LNCAP (cell line): Measurements from ENCODE around the gene APOOL.

ENCODE experiments used
- CTCF ChIP-seq: fragments of 450-650 bp; IDR thresholded peaks from 2 replicates; pipeline ENCODE4 v1.5.1; 2017; ENCODE audit warnings: mild to moderate bottlenecking

APOOL gene, protein sequence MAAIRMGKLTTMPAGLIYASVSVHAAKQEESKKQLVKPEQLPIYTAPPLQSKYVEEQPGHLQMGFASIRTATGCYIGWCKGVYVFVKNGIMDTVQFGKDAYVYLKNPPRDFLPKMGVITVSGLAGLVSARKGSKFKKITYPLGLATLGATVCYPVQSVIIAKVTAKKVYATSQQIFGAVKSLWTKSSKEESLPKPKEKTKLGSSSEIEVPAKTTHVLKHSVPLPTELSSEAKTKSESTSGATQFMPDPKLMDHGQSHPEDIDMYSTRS

DNA sequence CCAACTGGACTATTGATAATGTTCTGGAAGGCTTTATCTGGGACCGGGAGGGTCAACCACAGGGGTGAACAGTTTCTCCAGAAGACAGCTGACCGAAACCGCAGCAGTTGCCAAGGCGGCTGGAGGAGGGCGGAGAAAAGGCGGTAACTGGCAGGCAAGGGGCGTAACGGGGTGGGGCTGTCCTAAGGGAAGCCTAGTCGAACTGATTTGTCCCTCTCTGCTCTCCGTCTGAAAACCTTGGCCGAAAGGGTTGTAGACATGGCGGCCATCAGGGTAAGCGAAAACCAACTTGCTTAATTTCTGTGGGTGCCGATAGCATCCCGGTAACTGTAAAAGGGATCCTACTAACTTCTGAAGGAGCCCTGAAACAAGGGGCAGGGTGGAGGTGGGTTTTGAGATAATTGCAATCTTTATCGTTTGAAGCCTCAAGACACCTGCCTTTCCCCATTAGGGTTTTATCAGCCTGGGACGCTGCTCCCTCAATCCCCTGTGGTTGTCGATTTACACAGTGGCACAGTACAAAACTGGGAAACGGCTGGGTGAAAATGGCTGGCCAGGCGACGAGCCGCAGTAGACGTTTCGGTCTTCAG lies at the start of gene APOOL:
Gene APOOL, plus strand, starts transcription at position 223 of the 590 bp plus-strand sequence. Its CDS starts 36 bp downstream, at position 259.
- TF ChIP-seq CTCF = no peak

DNA sequence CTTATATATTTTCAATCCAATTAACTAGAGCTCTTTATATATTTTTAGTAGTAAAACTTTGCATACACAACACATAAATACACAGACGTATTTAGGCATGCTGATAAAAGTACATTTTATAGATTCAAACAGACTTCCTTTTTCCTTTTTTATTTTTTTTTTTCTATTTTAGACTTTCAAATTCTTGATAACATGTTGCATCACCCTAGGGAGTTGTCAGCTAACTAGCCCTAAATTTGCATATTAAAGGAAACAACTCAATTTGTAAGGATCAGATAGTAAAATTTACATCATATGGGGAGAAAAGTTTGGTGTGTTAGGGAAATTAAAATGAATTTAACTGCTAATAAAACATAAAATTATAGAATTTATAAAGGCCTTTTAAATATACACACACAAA lies 47.4 kb upstream of the APOOL start:
- no peak for TF ChIP-seq CTCF

DNA sequence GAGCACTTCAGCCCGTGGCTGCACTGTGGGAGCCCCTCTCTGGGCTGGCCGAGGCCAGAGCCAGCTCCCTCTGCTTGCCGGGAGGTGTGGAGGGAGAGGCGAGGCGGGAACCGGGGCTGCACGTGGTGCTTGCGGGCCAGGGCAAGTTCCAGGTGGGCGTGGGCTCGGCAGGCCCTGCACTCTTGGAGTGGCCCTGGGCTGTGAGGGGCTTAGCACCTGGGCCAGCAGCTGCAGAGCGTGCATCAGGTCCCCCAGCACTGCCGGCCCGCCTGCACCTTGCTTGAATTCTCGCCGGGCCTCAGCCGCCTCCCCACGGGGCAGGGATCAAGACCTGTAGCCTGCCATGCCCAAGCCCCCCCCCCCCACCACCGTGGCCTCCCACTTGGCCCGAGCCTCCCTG lies 28.9 kb upstream of the APOOL start:
- TF ChIP-seq CTCF = no peak

DNA sequence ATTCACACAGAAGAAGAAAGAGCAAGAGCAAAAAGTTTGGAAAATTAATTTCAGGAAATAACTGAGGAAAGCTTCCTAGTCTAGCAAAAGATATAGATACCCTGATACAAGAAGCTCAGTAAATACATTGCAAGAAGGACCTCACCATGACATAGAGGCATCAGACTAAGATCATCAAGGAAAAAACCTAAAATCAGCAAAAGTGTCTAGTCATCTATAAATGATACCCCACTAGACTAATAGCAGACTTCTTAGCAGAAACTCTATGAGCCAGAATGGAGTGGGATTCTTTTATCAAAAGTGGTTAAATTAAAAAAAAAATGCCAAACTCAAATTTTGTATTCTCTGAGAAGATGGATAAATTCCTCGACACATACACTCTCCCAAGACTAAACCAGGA lies 10.5 kb upstream of the APOOL start:
- no peak for TF ChIP-seq CTCF

DNA sequence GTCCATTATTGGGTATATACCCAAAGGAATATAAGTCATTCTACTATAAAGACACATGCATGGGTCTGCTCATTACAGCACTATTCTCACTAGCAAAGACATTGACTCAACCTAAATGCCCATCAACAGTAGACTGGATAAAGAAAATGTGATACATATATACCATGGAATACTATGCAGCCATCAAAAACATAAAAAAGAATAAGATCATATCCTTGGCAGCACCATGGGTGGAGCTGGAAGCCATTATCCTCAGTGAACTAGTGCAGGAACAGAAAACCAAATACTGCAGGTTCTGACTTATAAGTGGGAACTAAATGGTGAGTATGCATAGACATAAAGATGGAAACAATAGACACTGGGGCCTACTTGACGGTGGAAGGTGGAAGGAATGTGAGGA lies 2.3 kb upstream of the APOOL start:
- no peak for TF ChIP-seq CTCF

GRCh38 chrX:85004255-85004654 lies 578 bp downstream of the APOOL start:
- no peak for TF ChIP-seq CTCF

DNA sequence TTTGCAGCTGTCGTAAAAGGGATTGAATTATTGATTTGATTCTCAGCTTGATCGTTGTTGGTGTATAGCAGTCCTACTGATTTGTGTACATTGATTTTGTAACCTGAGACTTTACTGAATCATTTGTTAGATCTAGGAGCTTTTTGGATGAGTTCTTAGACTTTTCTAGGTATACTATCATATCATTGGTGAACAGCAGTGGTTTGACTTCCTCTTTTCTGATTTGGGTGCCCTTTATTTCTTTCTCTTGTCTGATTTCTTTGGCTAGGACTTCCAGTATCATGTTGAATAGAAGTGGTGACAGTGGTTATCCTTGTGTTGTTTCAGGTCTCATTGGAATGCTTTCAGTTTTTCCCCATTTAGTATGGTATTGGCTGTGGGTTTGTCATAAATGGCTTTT lies 8.4 kb downstream of the APOOL start:
- no peak for TF ChIP-seq CTCF

DNA sequence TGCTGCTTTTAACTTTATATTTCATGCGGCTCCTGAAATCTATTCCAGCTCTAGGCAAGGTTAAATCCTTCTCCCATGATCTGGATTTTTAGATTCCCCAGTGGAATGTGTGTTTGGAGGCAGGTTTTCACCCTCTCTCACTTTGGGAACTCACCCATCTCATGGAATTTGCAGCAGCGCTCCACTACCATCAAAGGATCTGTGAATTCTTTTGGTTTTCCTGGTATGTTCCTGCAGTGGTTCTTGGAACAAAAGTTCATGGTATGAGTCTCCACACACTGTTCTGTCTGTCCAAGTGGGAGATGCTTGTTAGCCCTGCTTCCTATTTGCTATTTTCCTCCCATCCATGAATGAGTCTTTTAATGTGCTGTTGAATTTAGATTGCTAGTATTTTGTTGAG lies 14.0 kb downstream of the APOOL start:
- TF ChIP-seq CTCF = no peak
